ENCODE results near the gene LRFN5.
"Not testable (repeated sequence)": the region's sequence is repeated elsewhere in the genome, so short reads cannot be mapped to it uniquely, and the experiment has no call there.

Gene LRFN5

GRCh38 chr14:41641690-41642089 lies 35.0 kb downstream of the LRFN5 start:
- no peak for DNase-seq

DNA sequence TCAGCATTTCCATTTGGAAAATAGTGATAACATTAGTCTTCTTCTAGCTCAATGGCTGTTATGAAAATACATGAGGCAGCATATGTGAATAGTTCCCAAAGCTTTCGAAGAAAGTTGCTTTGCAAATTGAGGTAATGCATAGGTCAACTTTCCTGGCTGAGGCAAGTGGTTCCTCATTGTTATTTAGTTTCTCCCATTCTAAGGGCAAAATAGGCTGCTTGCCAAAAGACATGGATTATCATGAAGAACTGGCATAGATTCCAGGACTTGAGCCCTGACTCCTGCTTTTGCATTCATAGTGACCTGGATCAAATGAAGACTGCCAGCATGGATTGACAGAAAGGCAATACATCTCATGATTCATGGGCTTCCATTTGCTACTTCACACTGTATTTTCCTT lies 35.7 kb downstream of the LRFN5 start:
- DNase-seq: no peak

DNA sequence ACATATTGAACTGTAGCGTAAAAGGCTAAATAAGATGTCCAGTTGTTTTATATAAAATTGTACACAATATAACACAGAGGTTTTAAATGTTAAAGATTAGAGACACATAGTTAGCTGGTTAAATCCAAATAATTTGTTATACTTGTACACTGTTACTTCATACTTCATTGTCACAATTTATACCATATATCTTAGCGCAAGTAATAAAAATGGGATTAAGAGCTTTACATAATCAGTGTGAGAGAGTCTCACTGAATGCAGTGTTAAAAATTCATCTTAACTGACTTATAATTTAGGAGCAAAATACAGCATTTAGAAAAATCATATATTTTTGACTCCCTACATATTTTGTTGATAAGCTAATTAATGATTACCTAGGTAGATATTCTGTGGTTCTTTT lies 36.1 kb downstream of the LRFN5 start:
- DNase-seq: no peak

DNA sequence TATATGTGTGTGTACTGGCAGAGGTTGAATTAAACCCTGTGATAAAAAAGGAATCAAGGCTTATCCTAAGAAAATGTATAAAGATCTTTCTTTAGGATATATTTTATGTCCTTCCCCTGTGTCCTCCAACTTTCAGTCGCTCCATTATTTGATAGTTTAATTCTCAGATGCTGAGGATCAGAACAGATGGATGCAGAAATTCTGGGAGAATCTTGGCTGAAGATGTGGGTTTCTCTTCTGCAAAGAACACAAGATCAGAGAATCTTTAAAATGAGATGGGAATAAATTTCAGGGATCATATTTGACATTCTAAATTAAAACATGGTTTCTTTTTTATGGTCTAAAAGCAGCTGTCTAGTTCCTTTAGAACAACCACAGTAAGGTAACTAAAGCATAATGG lies 37.9 kb downstream of the LRFN5 start:
- DNase-seq: no peak

- no peak for DNase-seq
Observed at GRCh38 chr14:41650802-41651201, 44.1 kb downstream of the LRFN5 start.

GRCh38 chr14:41654196-41654595 lies 47.5 kb downstream of the LRFN5 start:
- DNase-seq: no peak

DNA sequence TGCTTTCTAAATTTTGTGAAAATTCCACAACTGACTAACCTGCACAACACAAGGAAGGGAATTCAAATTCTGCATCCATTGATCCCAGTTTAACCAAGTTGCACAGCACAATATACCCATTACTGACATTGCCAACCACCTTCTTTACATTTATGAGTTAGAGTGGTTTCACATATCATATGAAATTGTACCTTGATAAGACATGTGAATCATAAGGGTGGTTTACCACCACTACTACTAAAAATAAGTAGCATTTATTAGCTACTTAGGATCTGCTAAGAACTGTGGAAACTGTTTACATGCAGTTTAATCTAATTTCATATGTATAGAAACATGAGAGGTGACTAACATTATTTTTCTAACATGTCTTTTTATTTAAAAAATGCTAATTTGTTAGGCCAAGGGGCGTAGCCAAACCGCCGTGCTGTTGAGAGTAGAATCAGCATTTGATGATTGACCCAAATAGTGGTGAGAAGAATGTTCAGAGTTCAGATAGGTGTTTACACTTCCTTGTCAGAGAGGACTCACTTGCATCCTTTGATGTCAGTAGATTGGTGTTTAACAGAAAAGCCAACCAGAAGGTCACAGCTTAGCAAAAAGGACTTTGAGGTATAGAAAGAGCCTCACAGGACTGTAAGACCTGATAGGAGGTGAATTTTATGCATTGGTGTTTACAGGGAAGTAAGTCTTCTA lies 56.2 kb downstream of the LRFN5 start:
- no peak for DNase-seq

DNA sequence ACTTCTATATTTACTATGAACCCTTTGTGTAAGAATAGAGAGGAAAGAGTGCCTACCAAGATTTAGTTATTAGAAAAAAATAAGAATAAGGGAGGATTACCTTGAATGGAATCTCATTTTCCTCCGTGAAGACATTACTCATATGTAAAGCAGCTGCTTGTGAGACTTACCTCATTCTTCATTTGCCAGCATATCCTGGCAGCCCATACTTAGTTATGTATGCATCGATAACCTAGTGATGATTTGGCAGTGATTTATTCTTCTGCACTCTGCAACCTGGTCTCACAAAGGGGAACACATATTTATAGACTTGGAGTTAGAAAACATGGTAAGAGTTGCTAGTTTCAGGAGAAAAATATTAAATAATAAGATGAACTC lies 56.8 kb downstream of the LRFN5 start:
- no peak for DNase-seq

DNA sequence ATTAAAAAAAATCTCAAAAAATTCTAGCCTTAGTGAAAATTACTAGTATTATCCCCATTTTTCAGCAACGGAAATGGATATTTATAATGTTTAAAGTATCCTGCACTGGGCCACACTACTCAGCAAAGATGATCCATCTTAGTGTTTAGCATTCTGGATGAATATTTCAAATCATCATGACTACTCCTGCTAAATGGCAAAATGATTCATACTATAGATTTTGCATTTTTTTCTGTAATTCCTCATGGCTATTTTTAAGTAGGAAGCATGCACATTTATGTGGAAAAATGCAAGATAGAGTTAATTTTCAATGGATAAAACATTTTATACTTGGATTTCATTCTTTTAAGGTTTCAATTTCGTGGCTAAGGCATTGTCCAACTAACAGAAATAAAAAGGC lies 59.6 kb downstream of the LRFN5 start:
- no peak for DNase-seq

DNA sequence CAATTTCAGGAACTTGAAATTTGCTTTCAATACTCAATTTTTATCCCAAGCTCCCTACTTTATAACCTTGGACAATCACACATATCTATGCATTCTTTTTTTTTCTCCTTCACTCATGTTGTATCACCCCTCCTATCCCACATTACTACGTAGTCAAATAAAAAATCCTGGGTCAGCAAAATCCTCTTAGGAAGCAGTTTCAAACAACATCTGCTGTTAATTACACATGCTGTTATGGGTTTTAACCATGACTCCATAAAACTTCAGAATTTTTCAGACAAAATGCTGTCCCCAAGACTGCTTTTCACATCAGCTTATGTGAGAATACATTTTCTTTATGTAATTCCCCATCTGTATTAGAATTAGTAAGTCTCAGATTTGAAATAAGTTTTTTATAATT lies 61.7 kb downstream of the LRFN5 start:
- DNase-seq: no peak

DNA sequence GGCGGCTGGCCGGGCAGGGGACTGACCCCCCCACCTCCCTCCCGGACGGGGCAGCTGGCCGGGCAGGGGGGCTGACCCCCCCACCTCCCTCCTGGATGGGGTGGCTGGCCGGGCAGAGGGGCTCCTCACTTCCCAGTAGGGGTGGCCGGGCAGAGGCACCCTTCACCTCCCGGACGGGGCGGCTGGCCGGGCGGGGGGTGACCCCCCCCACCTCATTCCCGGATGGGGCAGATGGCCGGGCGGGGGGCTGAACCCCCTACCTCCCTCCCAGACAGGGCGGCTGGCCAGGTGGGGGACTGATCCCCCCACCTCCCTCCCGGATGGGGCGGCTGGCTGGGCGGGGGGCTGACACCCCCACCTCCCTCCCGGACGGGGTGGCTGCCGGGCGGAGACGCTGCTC lies 66.9 kb downstream of the LRFN5 start:
- not testable (repeated sequence) for DNase-seq

- DNase-seq: not testable (repeated sequence)
Observed at GRCh38 chr14:41674511-41674971, 67.9 kb downstream of the LRFN5 start.

- DNase-seq: no peak
Observed at GRCh38 chr14:41699486-41699885, 92.8 kb downstream of the LRFN5 start.

GRCh38 chr14:41718477-41719166 lies 111.9 kb downstream of the LRFN5 start:
- no peak for DNase-seq

DNA sequence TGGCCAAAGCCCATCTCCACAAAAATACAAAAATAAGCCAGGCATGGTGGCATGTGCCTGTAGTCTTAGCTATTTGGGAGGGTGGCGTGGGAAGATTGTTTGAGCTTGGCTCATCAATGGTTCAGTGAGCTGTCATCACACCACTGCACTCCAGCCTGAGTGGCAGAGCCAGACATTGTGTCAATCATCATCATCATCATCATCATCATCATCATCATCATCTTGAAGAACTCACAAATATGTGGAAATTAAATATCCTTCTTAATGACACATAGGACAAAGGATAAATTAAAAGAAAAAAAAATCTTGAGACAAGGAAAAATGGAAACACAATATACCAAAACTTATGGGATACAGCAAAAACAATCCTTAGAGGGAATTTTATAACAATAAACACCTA lies 132.5 kb downstream of the LRFN5 start:
- no peak for DNase-seq

- DNase-seq: no peak
Observed at GRCh38 chr14:41743140-41743539, 136.5 kb downstream of the LRFN5 start.

DNA sequence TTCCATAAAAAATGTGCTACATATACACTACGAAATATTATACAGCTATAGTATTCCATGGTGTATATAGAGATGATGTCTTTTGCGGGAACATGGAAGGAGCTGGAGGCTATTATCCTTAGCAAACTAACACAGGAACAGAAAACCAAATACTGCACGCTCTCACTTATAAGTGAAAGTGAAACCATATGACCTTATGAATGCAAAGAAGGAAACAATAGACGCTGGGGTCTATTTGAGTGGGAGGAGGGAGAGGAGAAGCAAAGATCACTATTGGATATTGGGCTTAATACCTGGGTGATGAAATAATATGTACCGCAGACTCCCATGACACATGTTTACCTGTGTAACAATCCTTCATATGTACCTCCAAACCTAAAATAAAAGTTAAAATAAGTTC lies 142.8 kb downstream of the LRFN5 start:
- no peak for DNase-seq

GRCh38 chr14:41750575-41750974 lies 143.9 kb downstream of the LRFN5 start:
- DNase-seq: not testable (repeated sequence)

DNA sequence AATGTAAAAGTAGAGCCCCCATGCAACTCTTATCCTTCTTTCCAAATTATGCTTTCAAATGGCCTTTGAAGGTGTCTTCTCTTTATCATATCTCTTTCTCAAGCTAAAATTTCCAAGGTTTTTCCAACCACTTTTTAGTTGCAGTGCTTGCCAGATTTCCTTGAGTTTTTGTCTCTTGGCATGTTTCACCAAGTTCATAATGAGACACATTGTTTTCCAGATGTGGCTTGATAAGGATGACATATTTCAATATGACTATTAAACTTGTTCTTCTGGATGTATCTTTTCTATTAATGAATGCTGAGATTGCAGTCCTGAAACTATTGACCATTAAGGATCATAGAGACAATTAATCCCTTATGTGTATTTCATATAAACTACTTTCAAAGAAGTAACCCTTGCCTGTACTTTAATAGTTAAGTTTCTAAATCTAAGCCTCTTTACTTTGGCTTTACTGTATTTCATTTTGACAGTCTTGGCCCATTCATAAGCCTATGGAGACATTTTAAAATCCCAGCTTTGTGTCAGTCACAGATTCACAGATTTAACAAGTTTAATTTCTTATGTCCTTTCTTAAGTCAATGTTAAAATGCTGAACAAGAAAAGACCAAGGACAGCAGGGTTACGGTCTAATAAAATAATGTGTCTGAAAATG lies 151.5 kb downstream of the LRFN5 start:
- no peak for DNase-seq

DNA sequence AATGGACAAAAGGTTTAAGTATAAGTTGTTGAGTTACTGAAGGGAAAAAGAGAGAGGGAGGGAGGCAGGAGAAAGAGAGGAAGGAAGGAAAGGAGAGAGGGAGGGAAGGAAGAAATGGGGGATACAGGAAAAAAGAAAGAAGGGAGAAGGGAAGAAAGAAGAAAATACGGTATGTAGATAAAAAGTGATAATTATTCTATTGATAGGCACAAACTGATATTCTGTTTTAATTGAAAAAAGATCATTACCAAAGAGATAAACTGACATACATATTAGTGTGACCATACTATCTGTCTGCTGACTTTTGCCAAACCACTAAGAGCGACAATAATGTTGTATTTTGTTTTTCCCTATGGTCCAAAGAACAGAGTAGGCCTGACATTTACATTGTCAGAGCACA lies 154.5 kb downstream of the LRFN5 start:
- no peak for DNase-seq

GRCh38 chr14:41766772-41767171 lies 160.1 kb downstream of the LRFN5 start:
- no peak for DNase-seq

GRCh38 chr14:41773536-41774279 lies 167.0 kb downstream of the LRFN5 start:
- DNase-seq: no peak

DNA sequence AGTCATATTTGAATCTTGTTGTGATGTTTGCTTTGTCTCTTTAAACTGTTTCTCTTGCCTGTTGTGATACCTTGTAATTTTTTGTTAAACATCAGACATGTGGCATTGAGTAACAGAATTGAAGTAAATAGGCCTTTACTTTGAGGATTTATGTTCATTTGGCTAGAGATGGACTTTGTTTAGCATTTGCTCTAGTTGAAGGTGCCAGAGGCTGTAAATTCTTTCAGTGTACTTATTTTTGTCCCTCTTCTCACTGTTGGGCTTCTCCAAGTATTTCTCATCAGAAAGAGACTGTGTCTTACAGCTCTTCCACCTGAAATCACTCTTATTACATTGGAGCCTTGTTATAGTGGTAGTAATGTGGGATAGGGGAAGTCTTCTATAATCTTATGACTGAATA lies 175.8 kb downstream of the LRFN5 start:
- no peak for DNase-seq

GRCh38 chr14:41783403-41783802 lies 176.7 kb downstream of the LRFN5 start:
- no peak for DNase-seq

Data from activated CD4-positive, CD25-positive, alpha-beta regulatory T cell (primary cell).